Stimulated activated CD8-positive, alpha-beta memory T cell treated with anti-CD3 and anti-CD28 coated beads, Interleukin-7, amount 100 ng/mL, for 48 hours (primary cell): Measurements from ENCODE around the gene MTARC1.
A peak's percentile ranks its signal among the peaks of the same experiment; 100 is the strongest.

Experiments used
- DNase-seq, 2 donors: peaks; one replicate each; pipeline ENCODE4 v3.0.0-alpha.2; 2020; ENCODE audit warnings: low read depth in 1 of 2; ENCODE audit errors: extremely low read depth in 1 of 2

The MTARC1 gene

DNA sequence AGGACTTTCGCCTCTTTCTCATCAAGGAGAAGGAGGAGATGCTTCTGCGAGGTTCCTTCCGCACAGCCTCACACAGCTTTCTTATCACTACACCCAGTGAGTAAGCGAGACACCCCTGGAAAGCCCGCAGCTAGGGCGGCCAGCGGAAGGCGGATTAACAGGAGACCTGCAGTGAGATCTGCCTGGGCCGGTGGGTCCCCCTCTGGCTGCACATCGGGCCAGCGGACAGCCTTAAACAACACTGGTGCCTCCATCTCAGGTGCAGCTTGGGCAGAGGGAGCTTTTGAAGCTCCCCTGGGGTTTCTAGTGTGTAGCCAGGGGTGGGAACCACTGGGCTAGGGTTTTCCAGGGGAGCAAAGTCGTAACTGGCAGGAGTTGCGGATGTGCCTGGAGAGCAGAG is 17.5 kb upstream of the MTARC1 start:
- no peak for DNase-seq

DNA sequence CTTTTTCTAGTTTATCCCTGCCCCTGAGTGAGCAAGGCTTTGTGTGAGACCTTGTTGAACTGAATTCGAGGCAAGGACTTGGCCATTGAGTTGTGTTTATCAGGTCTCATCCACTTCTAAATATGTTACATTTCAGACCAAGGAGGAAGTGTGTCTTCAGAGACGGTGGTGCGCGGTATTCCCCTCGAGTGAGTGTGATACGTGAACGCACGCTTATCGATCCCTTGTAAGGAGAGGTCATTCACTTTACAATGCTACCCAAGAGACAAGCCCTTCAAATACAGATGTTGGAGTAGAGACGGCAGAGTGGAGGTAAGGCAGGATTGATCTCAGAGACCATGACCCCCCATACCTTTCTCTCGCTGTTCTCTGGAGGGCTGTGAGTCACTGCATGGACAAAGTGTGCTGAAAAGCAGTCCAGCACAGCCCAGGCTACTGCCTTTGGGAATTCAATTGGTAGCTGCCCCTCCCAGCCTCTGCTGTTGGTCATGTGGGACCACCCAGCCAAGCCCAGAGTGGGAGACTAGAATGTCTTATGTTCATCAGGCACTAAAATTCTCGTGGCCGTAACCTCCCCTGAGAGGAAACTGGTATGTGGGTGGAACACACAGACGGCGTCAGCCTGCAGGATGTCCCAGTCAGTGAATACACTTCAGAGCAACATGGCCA is 16.3 kb upstream of the MTARC1 start:
- no peak for DNase-seq

DNA sequence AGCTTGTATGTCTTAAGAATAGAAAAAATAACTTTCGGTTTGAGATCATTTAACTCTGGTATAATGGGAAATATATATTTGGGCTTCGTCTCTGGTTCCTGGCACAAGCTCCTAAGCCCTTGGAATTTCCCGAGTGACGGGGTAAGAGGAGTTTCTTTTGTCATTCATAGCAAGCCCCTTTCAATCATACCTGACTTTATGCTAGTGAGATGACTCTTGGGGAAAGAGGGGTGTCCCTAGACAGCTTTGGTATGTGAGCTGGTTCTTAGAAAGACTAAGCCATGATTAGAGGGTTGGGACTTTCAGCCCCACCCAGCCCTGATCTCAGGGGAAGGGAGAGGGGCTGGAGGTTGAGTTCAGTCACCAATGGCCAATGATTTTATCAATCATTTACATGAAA is 13.9 kb upstream of the MTARC1 start:
- DNase-seq, result no peak

DNA sequence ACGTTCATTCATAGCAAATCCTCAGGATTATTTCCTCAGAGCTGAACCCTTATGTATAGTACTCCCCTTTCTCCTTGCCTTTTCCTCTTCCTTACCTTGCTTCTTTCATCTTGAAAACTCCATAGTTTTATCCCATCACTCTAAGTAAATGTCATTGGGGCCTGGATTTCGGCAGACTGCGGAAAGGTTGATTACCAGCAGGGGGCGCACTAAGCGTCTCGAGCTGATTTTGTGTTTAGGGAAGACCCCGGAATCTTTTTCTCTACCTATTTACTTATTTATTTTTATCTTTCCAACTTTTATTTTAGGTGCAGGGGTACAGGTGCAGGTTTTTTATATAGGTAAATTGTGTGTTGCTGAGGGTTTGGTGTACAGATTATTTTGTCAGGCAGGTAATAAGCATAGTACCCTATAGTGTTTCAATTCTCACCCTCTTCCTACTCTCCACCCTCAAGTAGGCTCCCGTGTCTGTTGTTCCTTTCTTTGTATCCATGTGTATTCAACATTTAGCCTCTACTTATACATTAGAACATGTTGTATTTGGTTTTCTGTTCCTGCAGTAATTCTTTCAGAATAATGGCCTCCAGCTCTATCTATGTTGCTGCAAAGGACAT is 11.4 kb upstream of the MTARC1 start:
- DNase-seq, result no peak

DNA sequence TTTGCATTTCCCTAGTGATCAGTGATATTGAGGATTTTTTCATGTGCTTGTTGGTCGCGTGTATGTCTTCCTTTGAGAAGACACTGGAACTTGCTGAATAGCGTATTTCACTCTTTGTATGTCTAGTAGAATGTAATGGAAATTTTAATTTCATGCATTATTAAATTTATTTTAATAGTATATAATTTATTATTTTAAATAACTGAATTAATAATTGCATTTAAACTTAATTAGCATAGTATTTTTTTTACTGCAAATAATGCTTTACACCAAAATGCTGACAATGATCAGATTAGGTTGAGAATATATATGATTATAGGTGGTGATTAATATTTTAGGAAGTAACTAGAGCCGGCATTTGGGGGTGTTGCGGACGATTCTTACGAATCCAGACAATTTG is 10.5 kb upstream of the MTARC1 start:
- DNase-seq, result no peak

DNA sequence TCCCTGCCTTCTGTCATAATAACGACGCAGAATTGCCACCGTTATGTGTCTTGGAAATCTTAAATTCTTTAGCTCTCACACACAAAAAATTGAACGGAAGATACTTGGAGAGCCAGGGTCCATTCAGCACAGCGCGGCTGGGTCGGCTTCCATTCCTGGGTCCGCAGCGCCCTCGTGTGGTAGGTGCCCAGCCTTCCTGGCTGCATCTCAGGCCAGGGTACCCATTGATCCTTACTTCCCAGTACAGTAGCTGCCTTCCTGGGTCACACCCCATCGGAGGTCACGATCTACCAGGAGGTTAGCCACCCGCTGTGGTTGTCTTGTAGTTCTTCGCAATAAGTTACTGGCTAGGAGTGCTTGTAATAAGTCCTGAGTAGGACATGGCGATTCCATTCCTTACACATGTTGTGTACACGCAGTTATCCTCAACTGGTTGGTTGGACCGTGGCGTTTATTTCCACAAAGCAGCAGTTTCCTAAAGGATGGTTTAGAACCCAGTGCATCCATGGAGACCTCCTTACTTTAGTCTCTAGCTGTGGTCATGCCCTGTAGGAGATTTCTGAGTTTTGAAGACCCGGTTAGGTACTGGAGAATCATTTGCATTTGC is 9.9 kb upstream of the MTARC1 start:
- peak in 1 of 2 donors; percentile 38 for DNase-seq

DNA sequence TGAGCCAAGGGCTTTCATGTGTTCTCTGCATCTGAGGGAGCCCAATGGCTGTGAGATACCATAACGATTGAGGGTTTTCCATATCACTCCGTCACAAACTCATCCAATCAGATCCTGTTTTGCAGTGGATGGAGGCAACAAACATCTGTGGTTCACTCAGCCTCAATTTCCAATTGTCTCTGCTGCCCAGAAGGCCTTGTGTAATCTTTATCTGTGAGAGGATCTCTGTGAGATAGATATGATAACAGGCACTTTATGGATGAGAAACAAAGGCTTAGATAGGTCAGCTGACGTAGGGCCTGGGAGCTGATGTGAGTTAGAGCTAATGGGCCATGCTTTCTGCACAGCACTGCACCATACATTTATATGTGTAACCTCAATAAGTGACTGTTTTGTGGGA is 3.3 kb upstream of the MTARC1 start:
- no peak for DNase-seq

DNA sequence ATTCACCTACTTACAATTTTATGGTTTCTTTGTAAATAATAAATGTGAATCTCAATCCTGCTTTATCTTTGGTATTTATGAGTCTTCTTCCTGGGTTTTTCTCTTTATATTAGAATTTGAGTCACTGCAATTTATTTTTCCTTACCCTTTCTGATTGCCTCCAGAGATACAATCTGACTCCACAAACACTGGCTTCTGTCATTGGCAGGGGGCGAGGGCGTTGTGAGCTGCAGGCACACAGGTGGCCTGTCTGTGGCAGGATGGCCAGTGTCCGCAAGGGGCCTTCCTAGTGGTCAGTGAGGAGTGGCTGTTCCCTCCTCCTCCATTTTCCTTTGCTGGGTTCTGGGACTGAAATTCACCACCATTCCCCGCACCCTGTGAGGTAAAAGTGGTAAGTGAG is 2.0 kb upstream of the MTARC1 start:
- DNase-seq, result no peak

DNA sequence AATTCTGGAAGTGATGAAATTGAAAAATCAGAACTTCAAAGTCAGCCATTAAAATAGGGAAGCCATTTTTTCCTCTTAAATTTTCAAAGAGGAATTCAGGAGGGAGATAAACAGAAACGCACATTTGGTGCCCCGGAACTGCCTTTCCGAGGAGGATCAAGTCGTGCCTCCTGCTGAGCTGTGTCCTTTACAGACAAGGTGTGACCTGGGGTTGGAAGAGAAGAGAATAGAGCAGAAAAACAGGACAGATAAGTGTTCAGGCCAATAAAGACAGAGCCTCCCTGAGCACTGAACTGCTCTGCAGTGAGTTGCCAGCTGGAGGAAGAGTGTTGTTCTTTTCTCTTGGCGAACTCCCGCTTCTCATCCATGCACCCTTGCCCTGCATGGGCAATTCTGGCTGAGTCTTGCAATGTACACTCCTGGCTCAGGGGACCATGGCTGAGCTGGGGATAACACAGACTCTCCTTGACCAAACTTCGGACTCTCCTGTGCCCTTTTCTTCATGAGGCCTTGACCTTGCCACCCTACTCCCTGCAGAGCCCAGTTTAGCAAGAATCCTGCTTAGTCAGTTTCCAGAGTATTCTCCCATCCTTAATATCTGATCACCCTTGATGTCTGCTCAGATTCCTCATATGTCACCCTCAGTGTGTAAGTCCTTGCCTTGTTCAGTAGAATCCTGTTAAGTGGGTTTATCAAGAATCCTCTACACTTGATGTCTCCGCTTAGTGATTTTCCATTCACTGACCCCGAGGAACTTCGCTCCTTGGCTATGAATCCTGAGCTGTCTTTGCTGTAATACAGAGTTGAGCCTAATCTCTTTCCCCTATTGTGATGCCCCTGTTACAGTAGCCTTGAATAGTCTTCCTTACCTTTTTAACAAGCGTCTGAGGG is 1.3 kb upstream of the MTARC1 start:
- DNase-seq, result no peak

DNA sequence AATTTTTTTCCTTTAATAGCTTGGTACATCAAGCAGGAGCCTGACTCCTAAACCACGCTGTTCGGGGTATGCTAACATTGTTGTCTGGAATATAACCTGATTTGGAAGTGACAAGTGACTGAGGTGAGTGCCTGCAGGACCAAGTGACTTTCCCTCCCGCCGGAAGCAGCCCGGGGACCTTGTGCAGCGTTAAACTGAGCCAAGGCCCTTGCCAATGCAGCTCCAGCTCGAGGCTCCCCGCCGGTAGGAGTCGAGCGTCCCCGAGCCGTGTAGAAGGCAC is 716 bp upstream of the MTARC1 start:
- DNase-seq, result no peak

DNA sequence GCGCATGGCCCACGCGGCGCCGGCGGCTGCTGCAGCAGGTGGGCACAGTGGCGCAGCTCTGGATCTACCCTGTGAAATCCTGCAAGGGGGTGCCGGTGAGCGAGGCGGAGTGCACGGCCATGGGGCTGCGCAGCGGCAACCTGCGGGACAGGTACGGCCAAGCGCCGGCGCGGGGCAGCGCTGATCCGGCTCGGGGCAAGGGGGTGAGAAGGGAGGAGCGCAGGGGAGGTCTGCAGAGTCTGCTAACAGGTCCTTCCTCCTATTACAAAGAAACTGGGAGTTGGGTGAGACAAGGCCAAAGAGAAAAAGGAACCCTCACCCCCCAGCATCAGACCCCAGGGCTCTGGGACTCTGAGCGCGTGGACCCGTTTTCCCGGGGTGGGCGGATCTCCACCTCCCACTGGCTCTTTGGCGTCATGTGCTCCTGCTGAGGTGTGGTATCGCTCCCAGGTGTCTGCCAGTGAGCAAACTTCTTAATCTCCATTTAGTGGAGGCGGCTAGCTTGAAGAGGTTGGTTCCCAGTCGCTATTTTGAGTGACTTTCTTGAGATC is 431 bp downstream of the MTARC1 start:
- DNase-seq, result no peak

DNA sequence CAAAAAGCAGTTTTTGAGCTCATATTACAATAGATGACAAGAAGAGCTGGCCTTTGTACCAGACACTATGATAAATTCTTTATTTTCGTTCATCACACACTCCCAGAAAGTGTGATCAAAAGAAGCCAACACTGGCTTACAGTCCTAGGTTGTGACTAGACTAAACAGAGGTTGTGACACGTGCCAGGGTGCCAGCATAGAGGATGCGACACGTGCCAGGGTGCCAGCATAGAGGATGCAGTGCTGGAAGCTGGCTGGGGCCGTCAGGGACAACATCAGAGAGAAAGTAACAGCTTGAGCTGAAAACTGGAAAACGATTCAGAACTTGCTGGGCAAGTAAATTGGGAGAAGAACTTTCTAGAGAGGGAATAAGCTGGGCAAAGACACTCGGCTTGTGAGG is 2.2 kb downstream of the MTARC1 start:
- DNase-seq, result no peak

DNA sequence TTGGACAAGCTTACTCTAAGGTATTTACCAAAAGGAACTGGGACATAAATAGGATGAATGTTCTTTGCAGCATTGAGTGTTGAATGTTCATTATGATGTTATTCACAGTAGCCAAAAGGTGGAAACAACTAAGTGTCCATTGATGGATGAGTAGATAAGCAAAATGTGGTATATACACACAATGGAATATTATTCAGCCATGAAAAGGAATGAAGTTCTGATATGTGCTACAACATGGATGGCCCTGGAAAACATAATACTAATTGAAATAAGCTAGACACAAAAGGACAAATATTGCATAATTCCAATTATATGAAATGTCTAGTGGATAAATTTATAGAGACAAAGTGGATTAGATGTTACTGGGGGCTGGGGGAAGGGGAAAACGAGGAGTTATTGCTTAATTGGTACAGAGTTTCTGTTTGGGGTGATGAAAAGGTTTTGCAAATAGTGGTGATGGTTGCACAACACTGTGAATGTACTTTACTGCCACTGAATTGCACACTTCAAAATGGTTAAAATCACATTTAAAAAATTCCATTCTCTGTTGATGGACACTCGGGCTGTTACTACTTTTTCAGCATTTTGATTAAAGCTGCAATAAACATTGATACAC is 2.9 kb downstream of the MTARC1 start:
- no peak for DNase-seq

DNA sequence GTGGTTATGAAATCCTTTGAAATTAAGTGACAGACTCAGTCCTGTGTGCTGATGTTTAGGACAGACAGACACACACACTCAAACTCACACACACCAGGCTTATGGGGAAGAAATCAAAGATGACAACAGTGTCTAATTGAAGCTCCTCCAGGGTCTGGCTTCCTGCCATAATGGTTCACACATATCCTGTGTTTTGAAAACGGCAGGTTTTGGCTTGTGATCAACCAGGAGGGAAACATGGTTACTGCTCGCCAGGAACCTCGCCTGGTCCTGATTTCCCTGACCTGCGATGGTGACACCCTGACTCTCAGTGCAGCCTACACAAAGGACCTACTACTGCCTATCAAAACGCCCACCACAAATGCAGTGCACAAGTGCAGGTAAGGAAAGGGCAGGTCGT is 4.6 kb downstream of the MTARC1 start:
- no peak for DNase-seq

DNA sequence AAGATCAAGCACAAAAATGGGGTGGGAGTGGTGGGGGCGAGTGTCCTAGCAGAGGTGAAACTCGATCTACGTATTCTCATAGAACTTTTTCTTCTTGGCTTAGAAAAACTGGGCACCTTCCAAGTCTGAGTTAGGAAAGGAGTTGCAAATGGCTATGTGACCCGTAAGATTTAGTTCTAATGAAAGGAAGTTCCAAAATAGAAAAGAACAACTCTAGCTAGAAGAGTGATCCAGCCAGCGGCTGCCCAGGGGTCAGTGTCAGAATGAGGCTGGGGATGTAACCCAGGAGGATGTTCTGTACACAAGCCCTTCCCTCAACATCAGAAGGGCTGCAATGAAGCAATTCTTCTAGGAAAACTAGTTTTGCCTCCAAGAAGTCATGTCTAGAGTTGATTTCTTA is 5.2 kb downstream of the MTARC1 start:
- DNase-seq, result no peak

DNA sequence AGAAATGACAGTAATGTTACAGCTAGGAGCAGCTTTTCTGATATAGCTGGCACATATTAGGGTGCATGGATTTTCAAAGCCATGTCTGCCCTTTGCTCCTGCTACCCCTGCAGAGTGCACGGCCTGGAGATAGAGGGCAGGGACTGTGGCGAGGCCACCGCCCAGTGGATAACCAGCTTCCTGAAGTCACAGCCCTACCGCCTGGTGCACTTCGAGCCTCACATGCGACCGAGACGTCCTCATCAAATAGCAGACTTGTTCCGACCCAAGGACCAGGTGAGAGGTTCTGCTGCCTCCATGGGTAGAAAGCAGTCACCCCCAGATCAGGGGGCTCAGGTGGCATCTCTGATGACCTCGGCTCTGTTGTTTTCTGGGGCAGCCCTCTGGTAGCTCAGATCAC is 9.8 kb downstream of the MTARC1 start:
- DNase-seq, result no peak

DNA sequence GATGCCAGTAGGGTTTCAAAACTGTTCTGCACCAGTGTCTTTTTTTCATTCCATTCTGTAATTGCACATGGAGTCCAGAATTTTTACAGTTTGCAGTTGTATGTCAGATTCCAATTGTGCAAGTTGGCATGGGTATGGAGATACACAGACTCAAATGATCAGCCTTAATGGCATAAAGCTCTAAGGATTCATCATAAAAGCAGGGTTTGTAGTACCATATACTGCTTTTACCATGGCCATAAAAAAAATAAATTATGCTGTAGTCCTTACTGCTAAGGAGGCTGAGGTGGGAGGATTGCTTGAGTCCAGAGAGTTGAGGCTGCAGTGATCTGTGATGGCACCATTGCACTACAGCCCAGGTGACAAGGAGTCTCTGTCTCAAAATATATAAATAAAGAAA is 10.3 kb downstream of the MTARC1 start:
- no peak for DNase-seq

DNA sequence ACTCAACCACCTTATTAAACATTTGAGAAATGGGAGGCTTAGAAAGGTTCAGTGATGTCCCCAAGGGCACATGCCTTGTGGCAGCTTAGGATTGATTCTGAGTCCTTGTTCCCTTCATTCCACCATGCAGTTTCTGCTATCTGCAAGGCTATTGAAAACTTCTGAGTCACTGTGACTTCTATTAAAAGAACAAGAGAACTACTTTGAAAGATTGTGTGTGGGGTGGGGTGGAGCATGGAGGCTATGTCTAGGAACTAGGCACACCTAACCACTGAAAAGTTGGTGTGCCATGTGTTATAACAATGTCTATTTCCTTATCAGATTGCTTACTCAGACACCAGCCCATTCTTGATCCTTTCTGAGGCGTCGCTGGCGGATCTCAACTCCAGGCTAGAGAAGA is 10.8 kb downstream of the MTARC1 start:
- no peak for DNase-seq

DNA sequence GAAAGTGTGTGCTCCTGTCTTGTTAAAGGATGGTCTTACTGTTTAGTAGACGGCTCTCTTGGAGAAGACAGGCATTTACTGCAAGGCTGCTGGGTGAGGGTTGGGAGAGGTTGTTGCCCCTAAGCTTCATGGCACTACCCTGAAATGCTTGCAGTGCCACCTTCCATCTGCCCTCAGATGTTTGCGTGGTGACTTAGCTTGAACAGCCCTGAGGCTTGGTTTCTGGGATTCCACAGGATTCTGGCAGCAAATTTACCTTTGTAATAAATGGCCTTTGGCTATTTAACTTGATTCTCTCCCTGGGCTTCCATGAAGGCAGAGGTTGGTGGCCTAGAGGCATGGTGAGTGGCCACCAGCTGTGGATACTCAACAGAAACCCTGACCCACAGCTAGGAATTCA is 11.6 kb downstream of the MTARC1 start:
- DNase-seq, result no peak

DNA sequence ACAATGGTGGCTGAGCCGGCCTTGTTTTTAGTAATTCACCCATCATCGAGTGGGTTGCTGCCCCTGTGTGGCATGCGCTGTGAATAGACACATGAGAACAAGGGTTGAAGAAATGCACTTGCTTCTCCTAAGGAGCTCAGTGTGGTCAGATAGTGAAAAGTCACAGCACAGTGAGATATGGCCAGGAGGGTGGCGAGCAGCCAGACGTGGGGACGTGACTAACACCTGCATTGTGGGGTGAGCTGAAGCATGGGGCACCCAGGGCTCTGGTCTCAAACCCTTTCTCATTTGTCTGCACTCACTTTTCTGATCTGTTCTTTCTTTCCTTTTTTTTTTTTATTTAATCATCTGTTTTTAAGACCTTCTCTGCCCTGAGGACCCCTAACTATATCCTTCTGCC is 13.5 kb downstream of the MTARC1 start:
- no peak for DNase-seq
